ENCODE measurements around the gene HIGD1B. TPM values are rescaled to one million over a fixed set of nuclear protein-coding genes. Genes with fewer than 3 reads are reported as not detected.

Gene HIGD1B
- total and polyA plus RNA-seq, 9 of the 15 experiments (the other 6 are each of a cell fraction or from before 2014, with no cell fraction given), result not detected

DNA sequence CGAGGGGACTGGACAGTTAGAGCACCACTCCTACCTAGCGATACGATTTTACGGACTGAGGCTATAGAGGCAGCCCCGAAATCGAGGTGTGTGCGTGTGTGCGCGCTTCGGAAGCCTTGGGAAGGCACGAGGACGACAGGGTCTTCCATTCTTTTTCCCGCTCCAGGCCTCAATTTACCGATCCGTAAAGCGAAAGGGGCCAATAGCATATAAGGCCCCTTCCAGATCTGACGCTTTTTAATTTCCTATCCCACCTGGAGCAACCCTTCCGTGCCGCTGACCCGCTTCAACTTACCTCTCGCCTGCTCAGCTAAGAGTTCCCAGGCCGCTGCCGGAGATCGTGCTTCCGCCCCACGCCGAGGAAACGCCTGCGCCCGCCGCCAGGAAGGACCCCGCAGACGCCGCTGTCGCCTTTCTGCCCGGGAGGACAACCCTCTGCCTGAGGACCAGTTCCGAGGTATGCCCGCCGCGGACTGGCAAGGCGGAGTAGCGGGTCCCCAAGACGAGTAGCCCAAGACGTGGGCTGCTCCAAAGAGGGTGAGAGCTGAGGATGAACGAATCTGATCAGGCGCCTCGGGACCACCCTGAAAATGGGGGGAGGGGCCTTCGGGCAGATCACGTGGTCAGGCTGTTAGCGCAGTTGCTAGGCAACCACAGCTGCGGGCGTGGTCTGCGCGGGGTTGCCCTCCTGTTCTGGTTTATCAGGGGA lies 51.5 kb downstream of the HIGD1B start, which contains the start of gene EFTUD2 (continued):
- no peak for TF ChIP-seq ZBTB7A (IDR thresholded peaks at IDR 0.05; ENCODE audit: borderline replicate concordance, control insufficient read depth, low read depth, low read length)
- TF ChIP-seq ZC3H8 (IDR thresholded peaks at IDR 0.05), result no peak
- TF ChIP-seq, protein P1, sequence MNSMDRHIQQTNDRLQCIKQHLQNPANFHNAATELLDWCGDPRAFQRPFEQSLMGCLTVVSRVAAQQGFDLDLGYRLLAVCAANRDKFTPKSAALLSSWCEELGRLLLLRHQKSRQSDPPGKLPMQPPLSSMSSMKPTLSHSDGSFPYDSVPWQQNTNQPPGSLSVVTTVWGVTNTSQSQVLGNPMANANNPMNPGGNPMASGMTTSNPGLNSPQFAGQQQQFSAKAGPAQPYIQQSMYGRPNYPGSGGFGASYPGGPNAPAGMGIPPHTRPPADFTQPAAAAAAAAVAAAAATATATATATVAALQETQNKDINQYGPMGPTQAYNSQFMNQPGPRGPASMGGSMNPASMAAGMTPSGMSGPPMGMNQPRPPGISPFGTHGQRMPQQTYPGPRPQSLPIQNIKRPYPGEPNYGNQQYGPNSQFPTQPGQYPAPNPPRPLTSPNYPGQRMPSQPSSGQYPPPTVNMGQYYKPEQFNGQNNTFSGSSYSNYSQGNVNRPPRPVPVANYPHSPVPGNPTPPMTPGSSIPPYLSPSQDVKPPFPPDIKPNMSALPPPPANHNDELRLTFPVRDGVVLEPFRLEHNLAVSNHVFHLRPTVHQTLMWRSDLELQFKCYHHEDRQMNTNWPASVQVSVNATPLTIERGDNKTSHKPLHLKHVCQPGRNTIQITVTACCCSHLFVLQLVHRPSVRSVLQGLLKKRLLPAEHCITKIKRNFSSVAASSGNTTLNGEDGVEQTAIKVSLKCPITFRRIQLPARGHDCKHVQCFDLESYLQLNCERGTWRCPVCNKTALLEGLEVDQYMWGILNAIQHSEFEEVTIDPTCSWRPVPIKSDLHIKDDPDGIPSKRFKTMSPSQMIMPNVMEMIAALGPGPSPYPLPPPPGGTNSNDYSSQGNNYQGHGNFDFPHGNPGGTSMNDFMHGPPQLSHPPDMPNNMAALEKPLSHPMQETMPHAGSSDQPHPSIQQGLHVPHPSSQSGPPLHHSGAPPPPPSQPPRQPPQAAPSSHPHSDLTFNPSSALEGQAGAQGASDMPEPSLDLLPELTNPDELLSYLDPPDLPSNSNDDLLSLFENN (IDR thresholded peaks at IDR 0.05; ENCODE audit: low read depth in 2 of 2, low read length in 2 of 2), result no peak
- TF ChIP-seq GTF2E2 (tag; IDR thresholded peaks at IDR 0.05), result peak; percentile 89
- TF ChIP-seq TOE1 (IDR thresholded peaks at IDR 0.05; ENCODE audit: borderline replicate concordance), result peak; percentile 99
- no peak for TF ChIP-seq TOE1 (CRISPR knock-in tag; IDR thresholded peaks at IDR 0.05; ENCODE audit: borderline replicate concordance, low read depth)
- TF ChIP-seq DDX20 (tag; IDR thresholded peaks at IDR 0.05; ENCODE audit: low read depth), result no peak
- TF ChIP-seq CHD4 (IDR thresholded peaks at IDR 0.05; ENCODE audit: insufficient read depth, insufficient replicate concordance, low read depth, low read length, poor library complexity, severe bottlenecking), result no peak
- TF ChIP-seq RBBP5 (IDR thresholded peaks at IDR 0.05; ENCODE audit: borderline replicate concordance, insufficient read depth, low read length, poor library complexity, severe bottlenecking), result peak; percentile 98
- TF ChIP-seq CEBPG (CRISPR knock-in tag; IDR thresholded peaks at IDR 0.05), result no peak
- TF ChIP-seq CEBPG (tag; conservative IDR thresholded peaks at IDR 0.05 in 1 of 2, IDR thresholded peaks at IDR 0.05 in 1 of 2), result no peak
- no peak for TF ChIP-seq EHMT2 (IDR thresholded peaks at IDR 0.05)
- TF ChIP-seq TRIM24 (IDR thresholded peaks at IDR 0.05), result peak in 1 of 2 experiments; percentile 9; a peak in 1 of 4 replicates
- no peak for TF ChIP-seq NFXL1 (CRISPR knock-in tag; IDR thresholded peaks at IDR 0.05)
- TF ChIP-seq, protein P2, sequence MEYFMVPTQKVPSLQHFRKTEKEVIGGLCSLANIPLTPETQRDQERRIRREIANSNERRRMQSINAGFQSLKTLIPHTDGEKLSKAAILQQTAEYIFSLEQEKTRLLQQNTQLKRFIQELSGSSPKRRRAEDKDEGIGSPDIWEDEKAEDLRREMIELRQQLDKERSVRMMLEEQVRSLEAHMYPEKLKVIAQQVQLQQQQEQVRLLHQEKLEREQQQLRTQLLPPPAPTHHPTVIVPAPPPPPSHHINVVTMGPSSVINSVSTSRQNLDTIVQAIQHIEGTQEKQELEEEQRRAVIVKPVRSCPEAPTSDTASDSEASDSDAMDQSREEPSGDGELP (CRISPR knock-in tag; IDR thresholded peaks at IDR 0.05; ENCODE audit: borderline replicate concordance), result peak; percentile 88
- TF ChIP-seq ELF2 (CRISPR knock-in tag; IDR thresholded peaks at IDR 0.05), result peak; percentile 99
- no peak for TF ChIP-seq BRD9 (IDR thresholded peaks at IDR 0.05; ENCODE audit: low read depth, partially characterized antibody)
- peak; percentile 77 to 81 for TF ChIP-seq FOXK2 (conservative IDR thresholded peaks at IDR 0.05 in 1 of 2, IDR thresholded peaks at IDR 0.05 in 1 of 2; ENCODE audit: low read depth in 2 of 2)
- TF ChIP-seq RUNX1 (IDR thresholded peaks at IDR 0.05; ENCODE audit: low read depth), result no peak; the same call in 1 of the 2 replicates
- no peak for TF ChIP-seq ZNF165 (CRISPR knock-in tag; IDR thresholded peaks at IDR 0.05; ENCODE audit: borderline replicate concordance)
- no peak for TF ChIP-seq CBFA2T3 (IDR thresholded peaks at IDR 0.05)
- TF ChIP-seq, protein P3, sequence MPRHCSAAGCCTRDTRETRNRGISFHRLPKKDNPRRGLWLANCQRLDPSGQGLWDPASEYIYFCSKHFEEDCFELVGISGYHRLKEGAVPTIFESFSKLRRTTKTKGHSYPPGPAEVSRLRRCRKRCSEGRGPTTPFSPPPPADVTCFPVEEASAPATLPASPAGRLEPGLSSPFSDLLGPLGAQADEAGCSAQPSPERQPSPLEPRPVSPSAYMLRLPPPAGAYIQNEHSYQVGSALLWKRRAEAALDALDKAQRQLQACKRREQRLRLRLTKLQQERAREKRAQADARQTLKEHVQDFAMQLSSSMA (CRISPR knock-in tag; IDR thresholded peaks at IDR 0.05), result no peak
- TF ChIP-seq ARNT (IDR thresholded peaks at IDR 0.05), result no peak; a peak in 1 of 4 replicates
- no peak for TF ChIP-seq ZNF76 (CRISPR knock-in tag; IDR thresholded peaks at IDR 0.05; ENCODE audit: borderline replicate concordance)
- peak; percentile 96 for TF ChIP-seq CXXC5 (CRISPR knock-in tag; IDR thresholded peaks at IDR 0.05)

Data from K562 (cell line).